Right renal cortex interstitium (tissue), 3 donors: ENCODE measurements around the gene ADGRG6. TPM values are rescaled to one million over a fixed set of nuclear protein-coding genes. Genes with fewer than 3 reads are reported as not detected.

Experiments used
- DNase-seq, 3 donors: peaks; one replicate each; pipeline ENCODE4 v3.0.0-alpha.2; 2013; ENCODE audit warnings: low read depth in 3 of 3, low spot score in 2 of 3
- polyA plus RNA-seq, 3 donors: library from polyadenylated mRNA; unstranded; fragments of 120-200 nt; gene quantifications; one replicate each; pipeline ENCODE4 v1.2.1, GENCODE V29; 2013; ENCODE audit not compliant: insufficient read length in 3 of 3

The ADGRG6 gene
- polyA plus RNA-seq, 3 donors: 29.3 to 31.3 (median 30.0) TPM

- DNase-seq: no peak
These were observed 167.4 kb downstream of the ADGRG6 start for GRCh38 chr6:142469220-142469619.

DNA sequence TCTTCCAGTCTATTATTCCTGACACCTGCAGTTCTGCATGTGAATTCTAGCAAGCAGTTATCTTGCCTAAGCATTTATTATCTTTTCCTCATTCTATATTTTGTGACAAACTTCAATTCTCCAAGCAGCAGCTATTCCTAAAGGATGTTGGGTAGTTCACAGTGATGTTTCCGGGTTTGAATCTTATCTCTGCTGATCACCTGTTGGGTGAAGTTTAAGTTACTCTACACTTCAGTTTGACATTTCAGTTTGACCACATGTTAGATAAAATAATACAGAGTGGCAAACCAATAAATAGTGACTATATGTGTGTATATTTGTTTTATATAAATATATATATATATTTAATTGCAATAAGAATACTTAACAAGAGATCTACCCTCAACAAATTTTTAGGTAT, 168.6 kb downstream of the ADGRG6 start:
- DNase-seq: no peak

DNA sequence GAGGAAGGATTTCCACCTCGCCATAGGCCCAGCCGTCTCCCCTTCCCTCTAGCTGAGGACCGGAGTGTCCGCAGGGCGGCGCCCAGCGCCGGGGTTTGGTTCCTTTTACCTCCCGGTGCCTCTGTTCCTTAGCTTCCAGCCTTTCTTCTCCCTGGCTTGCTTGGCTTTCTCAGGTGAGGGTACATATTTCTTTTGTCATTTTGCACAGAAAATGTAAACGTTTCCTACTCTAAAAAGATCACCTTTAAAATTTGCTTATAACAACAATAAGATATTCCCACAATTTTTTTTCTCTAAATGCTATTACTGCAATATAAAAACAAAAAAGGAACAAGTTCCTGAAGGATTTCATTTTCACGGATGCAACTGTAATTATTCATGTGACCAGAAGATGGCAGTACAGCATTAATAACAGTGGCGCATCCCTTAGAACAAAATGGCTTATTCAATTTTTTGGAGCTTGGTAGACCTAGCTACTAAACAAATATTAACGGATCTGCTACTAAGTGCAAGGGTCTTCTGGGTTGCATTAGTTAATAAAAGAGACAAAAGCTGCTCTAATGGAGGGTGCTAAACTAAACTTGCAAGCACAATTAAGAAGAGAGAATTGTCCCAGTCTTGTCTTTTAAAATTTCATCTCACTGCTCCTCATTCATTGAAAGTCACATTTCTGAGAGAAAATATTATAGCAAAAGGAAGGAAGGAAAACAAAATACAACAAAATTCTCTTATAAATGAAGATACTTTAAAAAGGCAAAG, 172.9 kb downstream of the ADGRG6 start:
- DNase-seq: peak; percentile 25 to 41 (median 29)

- DNase-seq: no peak
These were observed 174.6 kb downstream of the ADGRG6 start for GRCh38 chr6:142476452-142476851.

DNA sequence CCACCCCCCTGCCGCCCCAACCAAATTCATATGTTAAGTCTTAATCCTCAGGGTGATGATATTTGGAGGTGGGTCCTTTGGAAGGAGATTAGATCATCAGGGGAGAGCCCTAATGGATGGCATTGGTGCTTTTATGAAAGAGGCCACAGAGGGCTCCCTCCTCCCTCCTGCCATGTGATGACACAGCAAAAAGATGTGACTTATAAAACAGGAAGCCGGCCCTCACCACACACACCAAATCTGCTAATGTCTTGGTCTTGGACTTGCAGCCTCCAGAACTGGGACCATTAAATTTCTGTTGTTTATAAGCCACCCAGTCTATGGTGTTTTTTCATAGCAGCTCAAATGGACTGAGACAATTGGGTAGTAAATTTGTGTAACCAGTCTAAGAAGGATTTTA, 176.3 kb downstream of the ADGRG6 start:
- DNase-seq: no peak

GRCh38 chr6:142481466-142481865, 179.7 kb downstream of the ADGRG6 start:
- no peak for DNase-seq

GRCh38 chr6:142482249-142482648, 180.4 kb downstream of the ADGRG6 start:
- DNase-seq: no peak

DNA sequence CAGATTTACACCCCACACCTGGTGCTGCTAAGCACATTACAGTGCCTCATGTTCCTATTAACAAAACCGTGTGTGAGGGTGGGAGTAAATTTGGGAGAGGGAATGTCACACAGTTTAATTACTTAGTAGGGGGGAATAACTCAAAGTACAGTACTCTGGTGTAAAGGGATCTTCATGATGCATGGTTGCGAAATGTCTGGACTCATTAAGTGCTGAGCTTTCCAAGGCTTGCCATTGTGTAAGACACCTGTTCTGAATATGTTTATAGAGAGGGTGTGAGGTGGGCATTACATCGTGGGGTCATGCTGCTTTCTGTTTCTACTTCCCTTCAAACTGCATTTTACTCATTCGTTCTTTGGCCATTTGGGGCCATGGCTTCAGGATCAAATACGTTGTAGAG, 181.2 kb downstream of the ADGRG6 start:
- DNase-seq: no peak

DNA sequence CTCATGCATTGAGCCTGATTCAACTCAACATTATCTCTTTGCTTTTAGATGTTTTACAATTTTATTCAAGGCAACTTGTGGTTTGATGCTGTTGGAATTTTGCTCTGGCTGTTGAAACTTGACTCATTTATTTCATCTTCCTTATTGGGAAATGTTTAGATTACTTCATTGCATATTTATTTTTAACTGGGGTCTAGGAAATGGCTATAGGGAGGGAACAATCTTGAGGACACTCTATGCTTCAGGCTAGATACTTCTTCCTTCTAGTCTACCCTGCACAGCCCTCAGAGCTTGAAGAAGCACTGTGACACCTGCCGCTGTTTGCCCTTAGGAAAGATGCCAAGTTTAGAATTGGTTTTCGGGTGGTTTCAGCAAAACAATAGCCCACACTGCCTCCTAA, 183.4 kb downstream of the ADGRG6 start:
- no peak for DNase-seq

GRCh38 chr6:142489722-142490610, 188.2 kb downstream of the ADGRG6 start:
- DNase-seq: no peak

Other genes with a start within 250 kb of the ADGRG6 start
- not detected for gene GJE1, start 169.1 kb upstream of the ADGRG6 start, polyA plus RNA-seq
- under 1 TPM; 0.26 to 0.40 (median 0.29) TPM for gene NMBR, start 154.9 kb upstream of the ADGRG6 start, polyA plus RNA-seq
- gene VTA1, start 154.7 kb upstream of the ADGRG6 start, polyA plus RNA-seq: 10 to 100 TPM; 79.7 to 88.2 (median 83.3) TPM